ENCODE data around the gene MRS2.

MRS2 gene

DNA sequence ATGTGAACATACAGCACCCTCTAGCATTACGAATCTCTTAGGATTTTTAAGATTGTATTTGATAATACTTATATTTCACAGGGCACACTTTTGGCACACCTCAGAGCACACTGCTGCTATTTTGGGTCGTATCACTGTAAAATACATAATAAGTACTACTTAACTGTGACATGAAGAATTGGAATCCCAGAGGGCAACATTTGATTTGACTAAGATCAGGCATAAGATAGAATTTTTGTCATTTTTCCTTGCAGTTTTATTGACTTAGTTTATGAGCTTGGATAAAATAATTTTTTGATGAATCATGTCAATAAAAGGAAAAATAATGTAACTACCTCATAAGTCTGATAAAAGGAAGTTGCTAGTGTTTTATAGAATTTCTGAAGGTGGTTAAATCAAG, 22.4 kb downstream of the MRS2 start:
- TF ChIP-seq, protein P1, sequence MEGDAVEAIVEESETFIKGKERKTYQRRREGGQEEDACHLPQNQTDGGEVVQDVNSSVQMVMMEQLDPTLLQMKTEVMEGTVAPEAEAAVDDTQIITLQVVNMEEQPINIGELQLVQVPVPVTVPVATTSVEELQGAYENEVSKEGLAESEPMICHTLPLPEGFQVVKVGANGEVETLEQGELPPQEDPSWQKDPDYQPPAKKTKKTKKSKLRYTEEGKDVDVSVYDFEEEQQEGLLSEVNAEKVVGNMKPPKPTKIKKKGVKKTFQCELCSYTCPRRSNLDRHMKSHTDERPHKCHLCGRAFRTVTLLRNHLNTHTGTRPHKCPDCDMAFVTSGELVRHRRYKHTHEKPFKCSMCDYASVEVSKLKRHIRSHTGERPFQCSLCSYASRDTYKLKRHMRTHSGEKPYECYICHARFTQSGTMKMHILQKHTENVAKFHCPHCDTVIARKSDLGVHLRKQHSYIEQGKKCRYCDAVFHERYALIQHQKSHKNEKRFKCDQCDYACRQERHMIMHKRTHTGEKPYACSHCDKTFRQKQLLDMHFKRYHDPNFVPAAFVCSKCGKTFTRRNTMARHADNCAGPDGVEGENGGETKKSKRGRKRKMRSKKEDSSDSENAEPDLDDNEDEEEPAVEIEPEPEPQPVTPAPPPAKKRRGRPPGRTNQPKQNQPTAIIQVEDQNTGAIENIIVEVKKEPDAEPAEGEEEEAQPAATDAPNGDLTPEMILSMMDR (IDR thresholded peaks at IDR 0.05; ENCODE audit: insufficient read depth, low read length, poor library complexity, severe bottlenecking): no peak
- peaks cover 5% of the 10 kb centered on the region for H3K36me3 ChIP-seq (ENCODE audit: control insufficient read depth, insufficient read depth, low read length)
- no peaks in the 10 kb centered on the region for H3K27me3 ChIP-seq (replicated peaks; ENCODE audit: control insufficient read depth, insufficient read depth, low read length)
- H3K4me3 ChIP-seq (replicated peaks; ENCODE audit: low read depth, low read length): no peak overlapping the region
- no peak for DNase-seq (ENCODE audit: extremely low read depth, insufficient read length)

GRCh38 chr6:24426729-24427446, 24.2 kb downstream of the MRS2 start:
- H3K36me3 ChIP-seq (ENCODE audit: control insufficient read depth, insufficient read depth, low read length): no peaks in the 10 kb centered on the region; the same call in none of the 2 replicates
- TF ChIP-seq, protein P1 (IDR thresholded peaks at IDR 0.05; ENCODE audit: insufficient read depth, low read length, poor library complexity, severe bottlenecking): no peak
- H3K27me3 ChIP-seq (replicated peaks; ENCODE audit: control insufficient read depth, insufficient read depth, low read length): no peaks in the 10 kb centered on the region
- H3K4me3 ChIP-seq (replicated peaks; ENCODE audit: low read depth, low read length): no peak overlapping the region
- no peak for DNase-seq (ENCODE audit: extremely low read depth, insufficient read length)

GRCh38 chr6:24428615-24429014, 25.9 kb downstream of the MRS2 start:
- DNase-seq (ENCODE audit: extremely low read depth, insufficient read length): no peak
- H3K36me3 ChIP-seq (ENCODE audit: control insufficient read depth, insufficient read depth, low read length): no peaks in the 10 kb centered on the region; the same call in 1 of the 2 replicates
- H3K4me3 ChIP-seq (replicated peaks; ENCODE audit: low read depth, low read length): no peak overlapping the region
- no peaks in the 10 kb centered on the region for H3K27me3 ChIP-seq (replicated peaks; ENCODE audit: control insufficient read depth, insufficient read depth, low read length)
- TF ChIP-seq, protein P1 (IDR thresholded peaks at IDR 0.05; ENCODE audit: insufficient read depth, low read length, poor library complexity, severe bottlenecking): no peak

GRCh38 chr6:24429146-24429545, 26.4 kb downstream of the MRS2 start:
- no peak for DNase-seq (ENCODE audit: extremely low read depth, insufficient read length)
- Histone ChIP-seq H3K4me3 (replicated peaks; ENCODE audit: low read depth, low read length) (no peak overlapping the region), H3K27me3 (replicated peaks; ENCODE audit: control insufficient read depth, insufficient read depth, low read length) (no peaks in the 10 kb centered on the region), H3K36me3 (ENCODE audit: control insufficient read depth, insufficient read depth, low read length) (no peaks in the 10 kb centered on the region; the same call in 1 of the 2 replicates)
- TF ChIP-seq, protein P1 (IDR thresholded peaks at IDR 0.05; ENCODE audit: insufficient read depth, low read length, poor library complexity, severe bottlenecking): no peak

GRCh38 chr6:24430086-24430485, 27.4 kb downstream of the MRS2 start:
- H3K4me3 ChIP-seq (replicated peaks; ENCODE audit: low read depth, low read length): no peak overlapping the region
- TF ChIP-seq, protein P1 (IDR thresholded peaks at IDR 0.05; ENCODE audit: insufficient read depth, low read length, poor library complexity, severe bottlenecking): no peak
- H3K36me3 ChIP-seq (ENCODE audit: control insufficient read depth, insufficient read depth, low read length): no peaks in the 10 kb centered on the region
- H3K27me3 ChIP-seq (replicated peaks; ENCODE audit: control insufficient read depth, insufficient read depth, low read length): no peaks in the 10 kb centered on the region
- no peak for DNase-seq (ENCODE audit: extremely low read depth, insufficient read length)
